ENCODE measurements around the gene ERVMER34-1.

The ERVMER34-1 gene

DNA sequence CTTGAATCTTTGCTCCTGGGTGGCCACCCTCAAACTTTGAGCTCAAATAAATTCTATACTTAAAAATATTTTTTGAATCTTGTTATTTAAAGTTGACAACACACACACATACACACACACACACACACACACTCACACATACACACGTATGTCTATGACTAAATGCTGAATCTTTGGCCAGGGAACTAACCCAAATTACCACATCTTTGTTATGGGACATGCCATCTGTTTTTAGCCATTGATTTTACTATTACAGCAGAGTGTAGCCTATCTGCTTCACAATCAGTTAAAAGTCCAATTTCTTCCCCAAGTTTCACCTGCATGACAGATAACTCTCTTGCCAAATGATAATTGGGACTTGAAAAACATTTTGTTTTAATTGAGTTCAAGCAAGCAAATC lies 47.1 kb downstream of the ERVMER34-1 start:
- DNase-seq (ENCODE audit: low read depth): peak; percentile 22
- TF ChIP-seq, protein P1, sequence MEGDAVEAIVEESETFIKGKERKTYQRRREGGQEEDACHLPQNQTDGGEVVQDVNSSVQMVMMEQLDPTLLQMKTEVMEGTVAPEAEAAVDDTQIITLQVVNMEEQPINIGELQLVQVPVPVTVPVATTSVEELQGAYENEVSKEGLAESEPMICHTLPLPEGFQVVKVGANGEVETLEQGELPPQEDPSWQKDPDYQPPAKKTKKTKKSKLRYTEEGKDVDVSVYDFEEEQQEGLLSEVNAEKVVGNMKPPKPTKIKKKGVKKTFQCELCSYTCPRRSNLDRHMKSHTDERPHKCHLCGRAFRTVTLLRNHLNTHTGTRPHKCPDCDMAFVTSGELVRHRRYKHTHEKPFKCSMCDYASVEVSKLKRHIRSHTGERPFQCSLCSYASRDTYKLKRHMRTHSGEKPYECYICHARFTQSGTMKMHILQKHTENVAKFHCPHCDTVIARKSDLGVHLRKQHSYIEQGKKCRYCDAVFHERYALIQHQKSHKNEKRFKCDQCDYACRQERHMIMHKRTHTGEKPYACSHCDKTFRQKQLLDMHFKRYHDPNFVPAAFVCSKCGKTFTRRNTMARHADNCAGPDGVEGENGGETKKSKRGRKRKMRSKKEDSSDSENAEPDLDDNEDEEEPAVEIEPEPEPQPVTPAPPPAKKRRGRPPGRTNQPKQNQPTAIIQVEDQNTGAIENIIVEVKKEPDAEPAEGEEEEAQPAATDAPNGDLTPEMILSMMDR (IDR thresholded peaks at IDR 0.05; ENCODE audit: low read length, missing control alignments): no peak
- H3K4me3 ChIP-seq (replicated peaks; ENCODE audit: low read depth, low read length): no peak overlapping the region

DNA sequence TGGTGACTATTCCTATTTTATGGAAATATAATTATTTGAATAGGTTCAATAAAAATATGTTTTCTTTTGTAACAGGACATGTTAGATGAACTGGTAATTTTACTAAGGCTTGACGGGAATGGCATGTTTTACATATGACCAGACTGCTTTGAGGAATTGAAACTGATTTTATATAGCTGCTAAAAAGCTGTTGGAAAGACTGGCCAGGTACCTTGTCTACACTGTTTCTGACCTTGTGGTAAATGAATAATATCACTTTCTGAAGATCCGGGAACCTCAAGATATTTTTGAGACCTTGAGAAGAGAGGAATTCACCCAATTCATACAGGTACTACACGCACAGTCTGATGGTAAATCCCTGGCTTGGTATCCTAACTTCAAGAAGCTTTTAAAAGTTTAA lies 50.0 kb downstream of the ERVMER34-1 start:
- TF ChIP-seq, protein P1 (IDR thresholded peaks at IDR 0.05; ENCODE audit: low read length, missing control alignments): no peak
- no peak for DNase-seq (ENCODE audit: low read depth)
- H3K4me3 ChIP-seq (replicated peaks; ENCODE audit: low read depth, low read length): no peak overlapping the region

DNA sequence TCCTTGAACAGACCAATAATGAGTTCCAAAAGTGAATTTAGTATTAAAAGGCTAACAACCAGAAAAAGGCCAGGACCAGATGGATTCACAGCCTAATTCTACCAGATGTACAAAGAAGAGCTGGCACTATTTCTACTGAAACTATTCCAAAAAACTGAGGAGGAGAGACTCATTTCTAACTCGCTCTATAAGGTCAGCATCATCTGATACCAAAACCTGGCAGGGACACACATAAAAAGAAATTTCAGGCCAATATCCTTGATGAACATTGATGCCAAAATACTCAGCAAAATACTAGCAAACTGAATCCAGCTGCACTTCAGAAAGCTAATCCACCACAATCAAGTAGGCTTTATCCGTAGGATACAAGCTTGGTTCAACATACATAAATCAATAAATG lies 56.3 kb downstream of the ERVMER34-1 start:
- H3K4me3 ChIP-seq (replicated peaks; ENCODE audit: low read depth, low read length): no peak overlapping the region
- TF ChIP-seq, protein P1 (IDR thresholded peaks at IDR 0.05; ENCODE audit: low read length, missing control alignments): no peak
- DNase-seq (ENCODE audit: low read depth): no peak

DNA sequence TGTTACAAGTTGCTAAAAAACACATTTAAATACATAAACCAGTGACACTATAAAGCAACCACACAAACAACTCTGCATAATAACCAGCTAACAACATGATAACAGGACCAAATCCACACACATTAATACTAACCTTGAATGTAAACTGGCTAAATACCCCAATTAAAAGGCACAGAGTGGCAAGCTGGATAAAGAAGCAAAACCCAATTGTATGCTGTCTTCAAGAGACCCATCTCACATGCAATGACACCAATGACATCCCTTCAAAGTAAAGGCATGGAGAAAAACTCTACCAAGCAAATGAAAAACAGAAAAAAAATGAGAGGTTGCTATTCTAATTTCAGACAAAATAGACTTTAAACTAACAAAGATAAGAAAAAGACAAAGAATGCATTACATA lies 57.7 kb downstream of the ERVMER34-1 start:
- no peak overlapping the region for H3K4me3 ChIP-seq (replicated peaks; ENCODE audit: low read depth, low read length)
- TF ChIP-seq, protein P1 (IDR thresholded peaks at IDR 0.05; ENCODE audit: low read length, missing control alignments): no peak
- no peak for DNase-seq (ENCODE audit: low read depth)

Measured in fibroblast of pulmonary artery (primary cell).